Stimulated activated CD4-positive, alpha-beta T cell treated with anti-CD3 and anti-CD28 coated beads, Interleukin-1b, Interleukin-23, amount 100 ng/mL, for 48 hours (primary cell): ENCODE measurements around the gene SLC38A2.

ENCODE experiments used
- DNase-seq: peaks from one replicate; pipeline ENCODE4 v3.0.0-alpha.2; 2020

Gene SLC38A2

DNA sequence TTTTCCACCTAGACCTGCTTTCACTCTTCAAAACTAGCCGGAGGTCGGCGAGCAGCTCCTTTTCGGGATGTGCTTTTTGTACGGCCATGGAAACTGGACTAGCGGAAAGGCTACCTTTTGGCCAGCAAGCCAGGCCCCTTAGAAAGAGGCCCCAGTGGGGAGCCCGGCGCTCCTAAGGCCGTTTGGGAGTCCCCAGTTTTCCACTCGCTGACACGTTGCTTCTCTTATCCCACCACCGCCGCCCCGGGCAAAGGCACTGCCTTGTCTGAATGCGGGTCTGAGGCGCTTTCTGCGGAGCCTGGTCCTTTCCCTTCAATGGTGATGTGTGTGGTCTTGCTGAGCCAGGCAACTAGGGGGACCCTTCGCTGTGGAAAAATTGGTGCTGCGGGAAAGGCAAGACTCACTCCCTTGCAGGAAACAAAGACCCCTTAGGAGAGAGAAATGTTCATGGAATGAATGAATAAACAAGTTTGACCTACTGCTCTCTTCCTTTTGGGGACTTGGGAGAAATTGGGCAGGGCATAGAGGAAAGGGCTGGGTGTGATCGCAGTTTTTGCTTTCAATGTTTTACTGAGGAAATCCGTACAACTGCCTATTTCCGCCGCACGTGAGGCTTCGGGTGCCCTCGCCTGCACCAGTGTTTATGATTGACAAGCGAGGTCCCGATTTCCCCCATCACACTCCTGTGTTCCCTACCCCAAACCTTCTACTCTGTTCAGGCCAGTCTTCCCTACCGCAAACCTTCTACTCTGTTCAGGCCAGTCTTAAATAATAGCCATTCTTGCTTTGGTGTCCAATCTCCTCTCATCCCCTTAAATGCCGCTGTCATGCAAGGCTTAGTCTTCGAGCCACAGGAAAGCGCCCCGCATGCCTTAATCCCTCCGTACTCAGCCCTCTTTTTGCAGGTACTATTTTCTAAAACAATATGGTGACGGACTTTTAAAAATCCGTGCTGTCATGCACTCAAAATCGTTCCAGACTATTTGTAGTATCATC lies 1.0 kb upstream of the SLC38A2 start:
- DNase-seq, result peak; percentile 26

DNA sequence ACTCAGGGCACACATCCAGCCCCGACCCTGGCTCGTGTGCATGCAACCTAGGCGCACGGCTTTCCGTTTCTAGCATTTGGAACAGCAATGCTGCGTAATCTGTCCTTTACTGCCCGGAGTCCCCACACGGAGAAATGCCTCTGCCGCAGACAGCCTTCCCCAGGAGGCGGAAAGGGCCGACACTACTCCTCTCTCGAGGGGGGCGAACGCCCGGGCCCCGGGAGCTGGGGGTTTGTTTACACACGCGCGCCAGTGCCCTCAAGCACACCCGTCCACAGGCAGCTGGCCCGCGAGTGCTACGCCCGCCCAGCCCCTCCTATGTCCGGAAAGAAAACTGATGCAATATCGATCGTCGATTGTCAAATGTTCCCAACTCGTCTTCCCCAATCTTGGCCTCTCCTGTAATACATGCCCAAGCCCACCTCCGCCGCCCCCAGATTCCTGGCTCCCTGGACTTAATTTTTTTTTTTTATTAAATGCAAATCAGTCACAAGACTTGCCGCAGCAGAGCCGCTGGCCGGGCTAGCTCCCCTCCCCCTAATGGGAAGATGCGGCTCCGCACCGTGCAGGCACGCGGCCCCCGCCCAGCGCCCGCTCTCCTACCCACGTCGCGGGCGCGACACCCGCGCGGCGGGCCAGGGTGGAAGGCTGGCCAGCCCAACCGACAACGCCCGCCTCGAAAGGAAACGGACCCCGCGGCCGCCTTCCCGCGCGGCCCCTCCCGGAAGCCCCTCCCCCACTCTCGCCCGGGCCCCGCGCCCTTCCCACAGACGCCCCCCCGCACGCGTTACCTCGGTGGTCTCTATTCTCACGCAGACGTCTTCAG lies 642 bp downstream of the SLC38A2 start:
- DNase-seq, result peak; percentile 69

DNA sequence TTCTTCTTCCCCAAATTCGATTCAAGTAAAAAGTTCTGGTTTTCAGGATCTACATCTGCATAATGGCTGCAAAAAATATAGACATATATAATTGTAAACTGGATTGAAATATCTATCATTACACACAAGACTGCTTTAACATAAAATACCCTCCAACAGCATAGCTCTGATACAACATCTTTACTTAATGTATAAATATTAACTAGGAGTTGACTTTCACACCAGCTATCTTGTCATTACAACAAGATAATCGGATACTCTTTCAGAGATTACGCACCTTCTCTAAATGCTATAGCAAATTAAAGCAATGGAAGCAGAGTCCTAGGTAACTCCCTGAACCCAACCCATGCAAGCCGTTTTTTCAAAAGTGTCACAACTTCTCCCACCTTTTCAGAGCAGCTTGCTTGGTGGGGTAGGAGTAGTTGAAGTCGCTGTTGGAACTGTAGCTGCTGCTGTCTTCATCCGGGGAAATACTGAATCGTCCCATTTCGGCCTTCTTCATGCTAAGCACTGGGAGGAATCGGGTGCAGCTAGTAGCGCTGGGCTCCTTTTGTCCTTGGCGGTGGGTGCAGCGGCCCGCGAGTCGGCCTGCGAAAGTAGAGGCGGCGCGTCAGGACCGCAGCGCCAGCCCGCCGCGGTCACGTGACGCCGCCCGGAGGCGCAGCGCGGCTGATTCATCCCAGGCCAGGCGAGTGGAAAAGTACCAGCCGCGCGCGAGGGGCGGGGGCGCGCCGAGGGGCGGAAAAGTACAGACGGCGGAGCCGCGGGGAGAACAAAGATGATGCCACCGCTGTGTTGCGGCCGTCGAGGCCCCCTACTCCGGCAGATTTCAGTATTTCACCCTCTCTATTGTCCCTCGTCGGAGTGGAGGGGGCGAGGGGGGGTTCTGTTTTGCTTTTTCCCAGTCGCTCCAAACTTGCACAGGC lies 1.5 kb downstream of the SLC38A2 start:
- peak; percentile 93 for DNase-seq

DNA sequence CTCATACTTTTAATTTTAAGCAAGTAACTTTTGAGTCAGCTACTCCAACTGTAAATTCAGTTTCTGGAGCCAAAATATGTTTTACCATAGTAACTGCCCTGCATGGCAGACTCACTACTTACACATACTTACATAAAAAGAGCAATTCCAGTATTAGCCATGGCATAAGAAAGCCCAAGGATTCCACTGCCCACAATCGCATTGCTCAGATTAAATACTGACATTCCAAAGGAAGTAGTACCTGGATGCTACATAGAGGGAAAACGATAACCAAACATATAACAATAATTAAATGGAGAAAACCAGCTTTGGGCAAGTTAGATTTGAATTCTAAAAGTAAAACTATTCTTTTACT lies 2.2 kb downstream of the SLC38A2 start:
- DNase-seq, result no peak

DNA sequence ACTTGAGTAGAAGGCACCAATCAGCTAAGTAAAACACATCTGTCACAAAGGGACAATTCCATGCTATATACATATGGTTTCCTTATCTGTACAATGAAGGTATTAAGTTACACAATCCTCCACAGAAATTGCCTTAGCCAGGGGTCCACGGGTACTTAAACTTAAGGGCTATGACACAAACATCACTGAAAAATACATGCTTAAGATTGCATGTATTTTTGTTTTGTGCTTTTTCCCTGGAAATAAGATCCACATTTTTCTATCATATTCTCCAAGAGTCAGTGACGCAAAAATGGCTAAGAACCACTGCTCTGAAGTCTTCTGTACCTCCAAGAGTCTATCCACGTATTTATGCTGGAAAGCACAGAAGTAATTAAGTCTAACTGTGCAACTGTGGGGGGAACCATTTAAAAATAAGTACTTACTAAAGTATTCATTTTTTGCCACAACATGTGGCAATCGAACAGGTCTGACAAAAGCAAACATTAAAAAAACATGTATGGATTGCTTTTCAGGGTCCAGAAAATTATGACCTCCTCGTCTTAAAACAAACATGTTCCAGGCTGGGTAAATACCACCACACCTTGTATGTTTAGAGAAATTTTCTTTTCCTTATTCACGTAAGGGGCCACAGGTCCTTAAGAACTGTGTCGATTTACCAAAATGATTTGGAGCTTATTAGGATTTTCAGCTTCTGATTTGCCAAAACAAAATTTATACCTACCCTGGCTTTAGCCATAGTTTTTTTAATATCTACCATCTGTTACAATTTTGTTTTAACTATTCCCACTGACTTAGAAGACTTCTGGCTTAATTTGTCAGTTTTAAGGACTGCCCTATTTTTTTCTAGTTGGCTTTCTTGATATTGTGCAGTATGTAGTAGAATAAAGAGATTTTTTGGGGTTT lies 2.8 kb downstream of the SLC38A2 start:
- no peak for DNase-seq

DNA sequence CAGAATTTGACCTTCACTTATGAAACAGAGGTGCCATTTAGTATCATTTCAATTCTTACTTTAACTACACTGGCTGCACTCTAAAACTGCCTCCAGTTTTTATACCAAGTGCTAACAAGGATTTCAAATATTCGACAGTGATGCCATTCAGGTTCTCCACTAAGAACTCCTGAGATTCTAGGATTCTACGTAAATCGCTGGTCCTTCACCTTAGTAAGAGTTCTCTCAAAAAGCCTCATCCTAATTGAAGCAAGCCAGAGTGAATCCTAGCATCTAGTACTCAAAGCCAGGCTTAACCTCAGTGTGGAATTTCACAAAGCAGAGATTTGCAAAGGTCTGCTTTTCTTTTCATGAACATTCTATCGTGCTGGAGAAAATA lies 3.5 kb downstream of the SLC38A2 start:
- DNase-seq, result no peak

DNA sequence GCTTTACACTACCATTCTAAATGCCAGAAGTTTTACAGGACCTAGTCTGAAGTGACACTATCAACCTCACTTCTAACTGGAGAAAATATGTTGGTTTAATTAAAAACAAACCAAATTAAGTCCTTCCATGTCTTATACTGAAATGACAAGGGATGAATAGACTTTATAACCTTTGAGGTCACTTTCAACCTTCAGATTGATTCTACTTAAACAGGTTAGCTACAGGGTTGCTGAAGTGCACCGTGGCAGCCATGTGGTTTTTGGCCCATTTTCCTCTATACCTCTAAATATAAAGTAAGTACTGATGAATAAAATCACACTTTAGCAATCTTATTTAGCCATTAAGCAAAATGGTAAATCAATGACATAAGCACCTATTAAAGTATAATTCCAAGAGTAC lies 3.9 kb downstream of the SLC38A2 start:
- no peak for DNase-seq

DNA sequence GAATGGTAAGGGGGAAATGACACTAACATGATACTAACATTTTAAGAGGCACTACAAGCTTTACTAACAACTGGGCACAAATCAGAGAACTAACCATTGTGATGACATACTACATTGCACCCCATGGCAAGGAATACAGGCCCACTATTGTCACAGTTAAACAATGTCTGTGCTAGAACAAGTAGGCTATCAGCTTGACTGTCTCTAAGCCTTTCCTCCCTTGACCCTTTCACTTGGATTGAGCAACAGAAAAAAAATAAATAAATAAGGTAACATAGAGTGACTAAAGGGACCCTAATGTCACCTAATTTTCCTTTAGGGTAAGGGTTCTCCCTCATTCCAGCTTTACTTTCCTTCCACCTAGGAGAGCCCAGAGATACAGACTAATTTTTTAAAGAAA lies 4.4 kb downstream of the SLC38A2 start:
- DNase-seq, result no peak

DNA sequence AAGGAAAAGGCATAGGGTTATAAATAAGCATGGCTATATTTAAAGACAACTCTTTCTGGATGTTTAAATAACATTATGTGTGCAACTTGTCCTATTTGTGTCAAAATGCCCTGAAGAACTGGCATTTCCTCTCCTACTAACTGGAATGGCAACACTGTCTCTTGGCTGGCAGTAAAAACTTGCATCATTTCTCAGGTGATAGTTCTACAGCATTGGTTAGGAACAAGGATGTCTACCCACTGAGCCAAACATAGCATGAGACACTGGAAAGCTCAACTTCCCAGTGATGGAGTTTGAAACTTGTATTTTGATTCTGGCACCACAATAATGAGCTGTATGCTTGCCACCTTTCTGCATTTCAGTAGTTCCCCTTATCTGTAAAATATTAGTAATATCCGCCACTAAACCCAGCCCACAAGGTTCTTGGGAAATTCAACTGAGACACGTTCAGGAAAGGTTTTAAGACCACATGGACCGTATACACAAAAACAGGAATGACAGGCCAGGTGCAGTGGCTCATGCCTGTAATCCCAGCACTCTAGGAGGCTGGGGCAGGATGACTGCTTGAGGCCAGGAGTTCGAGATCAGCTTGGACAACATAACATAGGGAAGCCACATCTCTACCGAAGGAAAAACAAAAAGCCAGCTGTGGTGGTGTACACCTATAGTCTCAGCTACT lies 5.1 kb downstream of the SLC38A2 start:
- no peak for DNase-seq

DNA sequence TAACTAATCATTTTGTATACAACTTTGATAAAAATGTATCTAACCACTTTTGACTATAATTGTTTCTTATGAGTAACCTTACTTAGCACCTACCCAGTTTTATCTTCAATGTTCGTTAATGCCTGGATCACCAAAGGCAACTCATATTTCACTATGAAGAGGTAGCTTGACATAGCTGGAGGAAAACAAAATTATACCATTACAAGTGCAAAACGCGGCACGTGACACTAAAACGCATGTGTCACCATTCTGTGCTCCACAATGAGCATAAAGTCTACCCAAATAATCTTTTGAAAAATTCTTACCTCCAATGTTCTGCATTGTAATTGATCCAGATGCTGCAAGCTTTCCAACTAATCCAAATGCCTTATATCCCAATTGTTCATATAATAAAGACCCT lies 5.8 kb downstream of the SLC38A2 start:
- DNase-seq, result no peak

DNA sequence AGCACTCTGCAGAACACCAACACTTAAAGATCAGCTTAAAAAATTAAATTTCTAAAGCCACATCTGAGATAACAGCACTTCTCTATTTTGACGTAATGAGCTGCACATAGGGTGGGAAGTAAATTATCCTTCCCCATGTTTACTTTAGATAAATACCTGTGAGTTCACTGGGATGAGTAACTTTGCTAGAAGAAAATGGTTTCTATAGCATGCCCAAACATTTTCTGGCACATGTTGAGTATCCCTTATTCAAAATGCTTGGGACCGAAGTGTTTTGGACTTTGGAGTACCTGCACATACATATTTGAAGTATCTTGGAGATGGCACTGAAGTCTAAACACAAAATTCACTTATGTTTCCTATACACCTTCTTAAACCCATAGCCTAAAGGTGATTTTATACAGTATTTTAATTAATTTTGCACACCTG lies 6.6 kb downstream of the SLC38A2 start:
- DNase-seq, result no peak

DNA sequence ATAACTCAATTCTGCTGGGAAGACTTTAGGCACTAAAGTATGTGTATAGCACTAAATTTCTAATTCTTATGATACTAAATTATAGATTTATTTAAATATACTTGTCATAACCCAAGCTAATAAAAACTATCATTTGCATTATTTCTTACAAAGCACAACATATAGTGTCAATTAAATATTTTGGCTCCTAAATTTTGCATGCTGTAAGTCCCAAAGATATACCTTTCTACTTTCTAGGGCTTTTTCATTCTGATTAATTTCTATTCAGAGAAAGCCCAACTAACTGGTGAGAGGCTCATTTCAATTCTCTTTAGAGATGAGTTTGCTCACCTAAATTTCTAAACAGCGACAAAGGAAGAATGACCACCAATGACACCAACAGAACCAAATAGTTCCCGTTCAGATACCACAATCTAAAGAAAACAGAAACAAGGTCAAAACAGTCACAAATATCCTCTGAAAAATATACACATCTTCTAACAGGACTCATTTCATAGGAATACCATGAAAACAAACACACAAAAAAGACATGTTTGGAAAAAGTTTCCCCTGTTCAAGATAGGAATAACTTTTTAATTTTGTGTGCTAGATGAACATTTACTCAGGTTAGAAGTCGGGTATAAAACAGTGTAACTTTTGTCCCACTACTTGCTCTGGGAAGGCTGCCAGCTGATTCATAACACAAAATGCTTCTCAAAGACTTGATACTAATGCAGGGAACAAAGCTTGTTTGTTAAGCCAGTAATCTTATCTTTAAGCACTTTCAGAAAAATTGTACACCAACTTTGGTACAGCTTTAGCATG lies 7.6 kb downstream of the SLC38A2 start:
- no peak for DNase-seq

DNA sequence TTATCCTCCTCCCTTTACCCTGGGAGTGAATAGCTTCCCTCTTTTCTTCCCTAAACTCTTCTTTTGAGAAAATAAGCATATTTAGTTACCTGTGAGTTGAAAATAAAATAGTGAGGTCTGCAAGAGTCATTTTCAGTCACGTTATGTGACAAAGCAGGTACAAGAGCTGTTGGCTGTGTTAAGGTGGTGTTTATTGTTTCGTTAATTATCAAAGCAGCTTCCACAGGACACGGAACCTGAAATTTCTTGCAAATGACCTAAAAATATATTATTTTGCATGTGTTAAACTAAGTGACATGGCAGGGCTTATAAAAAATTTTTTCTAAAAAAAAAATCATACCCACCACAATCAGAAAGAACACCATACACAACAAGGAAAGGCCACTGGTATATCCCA lies 8.3 kb downstream of the SLC38A2 start:
- DNase-seq, result no peak

DNA sequence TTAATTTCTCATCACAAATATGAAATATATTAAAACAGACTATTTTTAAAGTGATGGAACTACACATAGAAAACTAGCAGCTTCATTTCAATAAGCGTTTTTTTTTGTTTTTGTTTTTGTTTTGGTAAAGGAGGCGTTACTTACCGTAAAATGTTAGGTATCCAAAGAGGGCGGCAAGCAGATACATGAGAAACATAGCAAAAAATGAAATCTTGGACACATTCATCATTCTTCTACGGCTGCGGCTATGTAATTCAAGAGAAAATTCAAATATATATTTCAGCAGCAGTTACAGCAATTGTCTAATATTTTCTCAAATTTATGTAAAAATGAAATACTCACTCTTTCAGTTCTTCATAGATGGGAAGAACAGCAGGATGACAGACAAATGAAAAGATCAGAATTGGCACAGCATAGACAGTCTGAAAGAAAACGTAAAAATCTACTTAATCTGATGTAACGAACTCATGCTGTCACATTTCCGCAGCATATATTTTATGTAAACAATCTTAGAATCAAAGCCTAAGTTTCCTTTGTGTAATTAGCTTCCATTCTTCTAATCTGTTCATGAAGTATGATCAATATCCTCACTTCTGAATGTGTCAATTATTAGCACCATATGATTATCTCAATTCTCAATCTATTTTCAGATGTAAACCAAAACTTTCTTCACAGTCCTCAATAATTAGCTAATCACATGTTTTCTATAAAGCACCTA lies 8.8 kb downstream of the SLC38A2 start:
- DNase-seq, result no peak

DNA sequence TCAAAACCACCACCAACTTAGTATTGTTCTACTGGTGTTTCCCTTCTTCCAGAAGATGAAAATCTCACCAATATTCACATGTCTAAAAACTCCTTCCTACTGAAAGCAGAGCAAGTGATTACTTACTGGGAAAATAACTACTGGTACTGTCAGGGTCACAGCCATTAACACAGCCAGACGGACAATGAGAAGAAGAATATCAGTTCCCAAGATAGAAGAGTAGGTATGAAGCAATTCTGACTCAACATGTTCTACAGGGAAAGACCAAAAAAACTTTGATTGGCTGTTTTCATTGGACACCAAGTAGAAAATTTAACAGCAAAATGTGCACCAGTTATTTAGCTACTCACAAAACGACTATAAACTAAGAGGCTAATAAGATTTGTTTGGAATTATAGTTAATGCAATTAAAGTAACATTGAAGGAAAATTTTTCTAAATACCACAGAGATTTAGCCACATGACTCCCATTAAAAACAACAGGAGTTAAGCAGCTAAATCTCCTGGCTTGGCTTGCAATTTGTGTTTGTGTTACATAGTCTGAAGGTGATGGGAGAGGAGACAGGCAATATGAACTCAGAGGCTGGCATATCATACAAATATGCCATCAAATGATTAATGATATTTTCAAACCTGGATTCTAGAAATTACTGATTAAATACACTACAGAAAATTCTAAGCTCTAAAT lies 9.5 kb downstream of the SLC38A2 start:
- DNase-seq, result no peak

DNA sequence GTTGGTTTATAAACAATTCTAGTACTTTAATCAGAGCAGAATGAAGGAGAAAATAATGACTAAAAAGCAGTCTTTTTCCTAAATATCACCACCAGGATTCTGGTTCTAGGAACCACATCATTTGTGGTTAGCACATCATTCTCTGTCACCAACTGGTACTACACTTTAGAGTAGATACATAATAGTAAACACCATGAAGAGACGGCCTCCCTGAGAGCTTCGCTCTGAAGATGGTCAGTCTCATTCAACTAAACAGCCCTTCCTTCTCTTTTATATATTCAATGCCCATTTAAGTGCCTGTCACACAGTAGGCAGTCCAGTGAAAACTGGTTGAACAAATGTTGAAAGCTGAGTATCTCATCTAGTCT lies 10.9 kb downstream of the SLC38A2 start:
- DNase-seq, result no peak

DNA sequence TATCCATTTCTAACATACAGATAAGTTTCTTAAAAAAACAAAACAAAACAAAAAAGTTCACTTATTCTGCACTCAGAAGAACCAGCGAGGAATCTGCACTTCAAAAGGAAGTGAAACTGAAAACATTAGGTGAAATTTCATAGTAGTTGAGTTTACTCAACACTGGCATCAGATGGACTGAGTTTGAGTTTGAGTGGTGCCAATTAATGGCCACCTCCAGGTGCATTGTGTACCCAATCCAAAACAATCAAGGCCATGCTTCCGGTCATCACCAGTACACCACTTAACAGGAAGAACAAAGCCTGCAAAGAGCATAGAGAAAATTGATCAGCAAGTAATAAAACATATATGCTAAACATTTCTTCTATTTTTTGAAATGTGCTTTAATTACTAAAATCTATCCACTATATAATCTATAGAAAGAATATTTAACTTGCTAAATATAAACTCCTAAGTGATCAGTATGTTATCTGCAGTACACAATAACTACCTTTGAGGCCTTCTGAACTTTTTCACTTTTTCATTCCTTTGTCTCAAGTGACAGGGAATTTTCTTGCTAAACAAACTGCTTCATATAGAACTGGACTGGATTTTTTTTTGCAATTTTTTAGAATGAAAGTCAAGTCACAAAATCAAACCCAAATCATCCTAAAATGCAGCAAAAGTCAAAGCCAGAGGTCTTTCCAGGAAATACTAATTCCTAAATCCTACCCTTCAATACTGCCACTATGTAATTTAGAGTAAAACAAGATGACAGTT lies 11.5 kb downstream of the SLC38A2 start:
- DNase-seq, result no peak

DNA sequence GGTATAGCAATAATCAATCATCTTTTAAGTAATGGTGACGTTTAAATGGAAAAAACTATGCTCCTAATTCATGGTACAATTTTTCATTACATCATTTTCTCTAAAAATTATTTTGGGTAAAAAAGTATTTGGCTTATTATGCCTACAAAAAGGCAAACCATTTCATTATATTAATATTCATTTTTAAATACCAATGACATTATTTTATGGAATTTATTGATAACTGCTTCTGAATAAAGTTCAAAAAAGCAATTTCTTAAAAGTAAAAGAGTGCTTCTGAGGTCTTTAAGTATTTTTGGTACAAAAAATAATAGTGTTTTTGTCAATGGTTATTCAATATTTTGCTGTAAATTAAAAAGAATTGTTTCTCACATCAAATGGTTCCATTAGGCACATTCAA lies 12.2 kb downstream of the SLC38A2 start:
- DNase-seq, result no peak
